Measurements from ENCODE around the gene TOP2A. TPM values are rescaled to one million over a fixed set of nuclear protein-coding genes. Genes with fewer than 3 reads are reported as not detected.

TOP2A gene
- total RNA-seq, 1 experiment from 2014 or later: 141 TPM

- H3K27me3 ChIP-seq (ENCODE audit: insufficient read depth, low read length): no peaks in the 10 kb centered on the region
- CTCF ChIA-PET: interaction anchor here (1.2 to 1.3 kb wide), 4 partner anchors 10 to 196 kb away, joined by 3 to 8 read pairs (median 5); partner anchors contain the start of gene TOP2A
- no peak within 1 kb of the TSS for H3K9ac ChIP-seq (ENCODE audit: low read length)
- H3K9me3 ChIP-seq (ENCODE audit: control insufficient read depth in 1 of 2, insufficient read depth in 1 of 2, low read depth in 1 of 2, low read length in 2 of 2): no peaks in the 10 kb centered on the region
- H3K36me3 ChIP-seq (ENCODE audit: control insufficient read depth in 1 of 2, insufficient read depth in 2 of 2, low read length in 2 of 2): no peaks in the 10 kb centered on the region
- H4K20me1 ChIP-seq (ENCODE audit: insufficient read depth): no peaks in the 10 kb centered on the region
- TF ChIP-seq CTCF (IDR thresholded peaks at IDR 0.05 in 2 of 3, conservative IDR thresholded peaks at IDR 0.05 in 1 of 3; ENCODE audit: borderline replicate concordance in 1 of 3, insufficient read depth in 1 of 3, low read depth in 2 of 3, low read length in 2 of 3): no peak
- no peak for TF ChIP-seq ZNF274 (IDR thresholded peaks at IDR 0.05; ENCODE audit: low read depth, low read length)
- no peak for TF ChIP-seq CEBPB (IDR thresholded peaks at IDR 0.05; ENCODE audit: low read depth)
- TF ChIP-seq SP1 (IDR thresholded peaks at IDR 0.05; ENCODE audit: low read depth): no peak
- TF ChIP-seq EGR1 (IDR thresholded peaks at IDR 0.05; ENCODE audit: low read depth): no peak
- TF ChIP-seq MAX (IDR thresholded peaks at IDR 0.05): no peak
- TF ChIP-seq ZBTB33 (IDR thresholded peaks at IDR 0.05; ENCODE audit: extremely low read depth, insufficient replicate concordance, low read length): no peak
- no peak for TF ChIP-seq EZH2 (IDR thresholded peaks at IDR 0.05)
- TF ChIP-seq REST (IDR thresholded peaks at IDR 0.05; ENCODE audit: low read depth): no peak
- no peak for TF ChIP-seq EZH2phosphoT487 (IDR thresholded peaks at IDR 0.05; ENCODE audit: borderline replicate concordance)
- no peak for TF ChIP-seq POLR2A (IDR thresholded peaks at IDR 0.05; ENCODE audit: borderline replicate concordance, extremely low read depth, insufficient read depth, insufficient read length)
- H3K27ac ChIP-seq (ENCODE audit: low read depth, low read length): no peak within 1 kb of the TSS; the same call in 1 of the 2 replicates
- H3K4me2 ChIP-seq (ENCODE audit: low read length): peak within 1 kb of the TSS; percentile 73
- intact Hi-C loops (cut with micrococcal nuclease): no loop called here
- DNase-seq (ENCODE audit: low read depth, low spot score) (no peak), ATAC-seq (no peak)
- no TSS peak for BruUV-seq (replicated peaks)
- RAD21 ChIA-PET (ENCODE audit: low non-redundant PET in 1 of 2, low total read pairs in 2 of 2, uncharacterized antibody in 2 of 2, unreplicated experiment in 2 of 2): interaction anchor here in 1 of 2 experiments (2.5 kb wide), 1 partner anchor 169 kb away, joined by 5 read pairs; no protein-coding TSS in a partner anchor
- no peak within 1 kb of the TSS for H2AFZ ChIP-seq (ENCODE audit: low read depth, low read length, poor library complexity, severe bottlenecking)
- peaks cover 4 to 22% of the 10 kb centered on the region in 2 experiments; a peak in 3 of 4 replicates for H3K4me1 ChIP-seq (ENCODE audit: control insufficient read depth in 1 of 2, insufficient read depth in 2 of 2, low read length in 2 of 2)
- POLR2A ChIA-PET: interaction anchor here (2.3 kb wide), 1 partner anchor 172 kb away, joined by 6 read pairs; no protein-coding TSS in a partner anchor
- H3K4me3 ChIP-seq (replicated peaks in 1 of 2; ENCODE audit: low read depth in 1 of 2, low read length in 2 of 2): peak within 1 kb of the TSS; percentile 24 to 55
- H3K9me2 ChIP-seq (ENCODE audit: insufficient read depth): no peaks in the 10 kb centered on the region
- H3K79me2 ChIP-seq (ENCODE audit: insufficient read depth, low read length): no peaks in the 10 kb centered on the region
These were observed 53.4 kb downstream of the TOP2A start, which contains the start of gene GJD3 for GRCh38 chr17:40364121-40364861. TSS of gene GJD3 (minus strand) at chr17:40364737. CDS start at chr17:40363815, 922 bp downstream.
